Muscle of back (tissue), 13 donors: ENCODE measurements around the gene PRXL2B. TPM values are rescaled to one million over a fixed set of nuclear protein-coding genes. Genes with fewer than 3 reads are reported as not detected.
A peak's percentile ranks its signal among the peaks of the same experiment; 100 is the strongest.

ENCODE experiments used
- DNase-seq, 3 donors: peaks; one replicate each; pipeline versions ENCODE4 v3.0.0 to v3.0.0-alpha.2; 2013
- long read RNA-seq, 9 donors: transcript quantifications; one replicate each; lab custom pipeline, GENCODE V29; 2026
- polyA plus RNA-seq, 10 donors: library from polyadenylated mRNA; unstranded; fragments of 120-200 nt; gene quantifications; one replicate each; pipeline ENCODE4 v1.2.1, GENCODE V29; 2013; ENCODE audit not compliant: insufficient read length in 10 of 10

Gene PRXL2B, protein sequence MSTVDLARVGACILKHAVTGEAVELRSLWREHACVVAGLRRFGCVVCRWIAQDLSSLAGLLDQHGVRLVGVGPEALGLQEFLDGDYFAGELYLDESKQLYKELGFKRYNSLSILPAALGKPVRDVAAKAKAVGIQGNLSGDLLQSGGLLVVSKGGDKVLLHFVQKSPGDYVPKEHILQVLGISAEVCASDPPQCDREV
- polyA plus RNA-seq: 10 to 100 TPM; 16.6 to 26.6 (median 20.9) TPM
- long read RNA-seq, donor 1, partial matches to known transcripts: 0 of 3 reads
- long read RNA-seq, donor 1, other reads (novel, unspliced or antisense): 0 of 3 reads
- long read RNA-seq, donor 2, partial matches to known transcripts: 0 of 3 reads
- long read RNA-seq, donor 2, other reads (novel, unspliced or antisense): 0 of 3 reads
- long read RNA-seq, donor 3: 0 reads
- long read RNA-seq, donor 4, partial matches to known transcripts: 0 of 4 reads
- long read RNA-seq, donor 4, other reads (novel, unspliced or antisense): 0 of 4 reads
- long read RNA-seq, donor 5, partial matches to known transcripts: 0 of 5 reads
- long read RNA-seq, donor 5, other reads (novel, unspliced or antisense): 0 of 5 reads
- long read RNA-seq, donor 6, partial matches to known transcripts: 0 of 3 reads
- long read RNA-seq, donor 6, other reads (novel, unspliced or antisense): 0 of 3 reads
- long read RNA-seq, donor 7, partial matches to known transcripts: 0 of 4 reads
- long read RNA-seq, donor 7, other reads (novel, unspliced or antisense): 0 of 4 reads
- long read RNA-seq, donor 8, partial matches to known transcripts: 0 of 1 reads
- long read RNA-seq, donor 8, other reads (novel, unspliced or antisense): 0 of 1 reads
- long read RNA-seq, donor 9, partial matches to known transcripts: 0 of 1 reads
- long read RNA-seq, donor 9, other reads (novel, unspliced or antisense): 0 of 1 reads

DNA sequence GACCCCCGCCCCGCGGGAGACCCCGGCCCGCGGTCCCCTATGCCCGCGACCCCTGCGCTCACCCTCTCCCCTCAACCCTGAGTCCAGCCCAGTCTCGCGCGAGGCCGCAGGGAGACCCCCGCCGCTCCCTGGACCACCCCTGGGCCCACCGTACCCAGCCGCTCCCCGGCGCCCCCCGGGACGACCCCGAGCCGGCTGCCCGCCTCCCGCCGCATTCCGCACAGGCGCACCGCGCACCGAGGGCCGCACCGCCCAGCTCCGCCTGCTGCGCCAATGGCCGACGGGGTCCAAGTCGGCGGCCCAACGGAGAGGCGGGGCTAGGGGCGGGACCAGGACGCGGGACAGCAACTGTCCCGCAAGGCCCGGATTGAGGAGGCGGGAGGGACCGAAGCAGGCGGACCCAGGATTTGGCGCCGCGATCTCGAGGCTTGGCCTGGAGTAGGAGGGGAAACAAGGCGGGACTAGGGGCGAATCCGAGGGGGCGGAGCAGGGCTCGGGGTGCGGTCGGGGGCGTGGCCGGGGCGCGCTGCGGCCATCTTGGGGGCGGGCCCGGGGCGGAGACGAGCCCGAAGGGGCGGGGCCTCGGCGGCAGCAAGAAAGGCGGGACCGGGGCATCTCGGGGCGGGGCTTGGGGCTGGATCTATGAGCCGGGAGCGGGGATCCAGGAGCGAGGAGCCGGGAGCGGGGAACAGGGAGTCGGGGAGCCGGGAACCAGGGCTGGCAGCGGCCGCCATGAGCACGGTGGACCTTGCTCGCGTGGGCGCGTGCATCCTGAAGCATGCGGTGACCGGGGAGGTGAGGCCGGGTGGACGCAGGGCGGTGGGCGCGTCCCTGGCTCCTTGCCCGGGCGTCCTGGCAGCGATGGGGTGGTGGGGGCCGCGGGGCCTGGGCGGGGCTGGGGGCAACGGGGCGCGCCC, at the start of gene PRXL2B:
TSS of gene PRXL2B (plus strand) at position 624 of the 917 bp plus-strand sequence. CDS start at position 733, 109 bp downstream.
- DNase-seq: peak; percentile 99 to 100 (median 99)

DNA sequence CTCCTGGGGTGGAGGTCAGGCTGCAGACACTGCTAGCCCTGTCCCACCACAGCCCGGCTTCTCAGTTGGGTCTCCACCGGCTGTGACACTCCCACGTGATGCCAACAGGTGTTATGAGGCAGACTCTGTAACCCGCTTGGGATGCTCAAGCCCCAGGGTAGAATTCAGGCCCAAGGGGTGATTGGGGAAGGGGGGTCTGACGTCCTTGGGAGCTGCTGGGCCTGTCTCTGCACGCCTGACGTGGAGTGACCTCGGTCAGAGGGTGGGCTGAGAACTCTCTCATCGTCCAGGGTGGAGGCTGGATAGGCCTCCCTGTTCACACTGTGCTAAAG, 48.8 kb upstream of the PRXL2B start:
- no peak for DNase-seq

DNA sequence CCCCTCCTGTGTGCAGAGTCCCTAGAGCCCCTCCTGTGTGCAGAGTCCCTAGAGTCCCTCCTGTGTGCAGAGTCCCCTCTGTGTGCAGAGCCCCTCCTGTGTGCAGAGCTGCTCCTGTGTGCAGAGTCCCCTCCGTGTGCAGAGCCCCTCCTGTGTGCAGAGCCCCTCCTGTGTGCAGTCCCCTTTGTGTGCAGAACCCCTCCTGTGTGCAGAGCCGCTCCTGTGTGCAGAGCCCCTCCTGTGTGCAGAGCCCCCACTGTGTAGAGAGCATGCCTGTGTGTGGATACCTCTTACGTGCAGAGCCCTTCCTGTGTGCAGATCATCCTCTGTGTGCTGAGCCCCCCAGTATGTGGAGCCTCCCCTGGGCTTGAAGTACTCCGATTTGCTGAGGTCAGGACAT, 48.2 kb upstream of the PRXL2B start:
- no peak for DNase-seq

DNA sequence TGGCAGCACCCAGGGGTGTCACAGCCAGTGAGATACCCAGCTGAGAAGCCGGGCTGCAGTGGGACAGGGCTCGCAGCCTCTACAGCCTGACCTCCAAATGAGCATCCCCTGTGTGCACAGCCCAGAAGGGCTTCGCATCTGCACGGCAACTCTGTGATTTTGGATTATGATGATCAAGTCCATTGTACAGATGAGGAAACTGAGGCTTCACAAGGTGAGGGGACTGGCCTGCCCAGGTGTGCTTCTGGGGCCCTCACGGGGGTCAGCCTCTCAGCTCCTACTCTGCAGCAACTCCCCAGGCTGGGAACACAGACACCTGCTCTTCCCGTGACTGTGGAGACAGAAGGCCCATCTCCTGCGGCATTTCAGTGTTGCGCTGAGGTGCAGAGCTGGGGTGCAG, 47.7 kb upstream of the PRXL2B start:
- DNase-seq: no peak

DNA sequence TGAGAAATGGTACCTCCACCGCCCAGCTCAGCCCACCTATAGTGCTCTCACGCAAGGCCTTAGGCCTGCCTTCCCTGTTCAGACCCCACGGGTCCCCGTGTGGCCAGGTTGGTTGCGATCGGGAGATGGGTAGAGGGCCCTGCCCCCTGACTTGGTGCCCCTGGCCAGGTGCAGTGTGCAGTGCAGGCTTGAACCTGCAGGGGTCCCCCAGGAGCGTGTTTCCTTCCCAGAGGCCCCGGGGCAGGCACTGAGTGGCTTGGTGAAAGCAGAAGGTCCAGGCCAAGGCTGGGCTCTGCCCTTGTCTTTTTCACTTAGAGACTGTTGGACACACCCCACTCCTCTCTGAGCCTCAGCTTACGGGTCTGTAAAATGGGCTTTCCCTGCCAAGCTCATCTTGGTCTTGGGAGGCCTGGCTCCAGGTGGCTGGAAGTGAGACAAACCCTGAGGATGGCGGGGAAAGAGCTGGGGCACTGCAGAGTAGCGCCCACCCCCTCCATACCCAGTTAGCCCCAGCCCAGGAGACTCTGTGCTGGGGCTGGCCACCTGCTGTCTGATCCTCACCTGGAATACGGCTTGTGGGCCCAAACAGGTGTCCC, 47.2 kb upstream of the PRXL2B start:
- no peak for DNase-seq

DNA sequence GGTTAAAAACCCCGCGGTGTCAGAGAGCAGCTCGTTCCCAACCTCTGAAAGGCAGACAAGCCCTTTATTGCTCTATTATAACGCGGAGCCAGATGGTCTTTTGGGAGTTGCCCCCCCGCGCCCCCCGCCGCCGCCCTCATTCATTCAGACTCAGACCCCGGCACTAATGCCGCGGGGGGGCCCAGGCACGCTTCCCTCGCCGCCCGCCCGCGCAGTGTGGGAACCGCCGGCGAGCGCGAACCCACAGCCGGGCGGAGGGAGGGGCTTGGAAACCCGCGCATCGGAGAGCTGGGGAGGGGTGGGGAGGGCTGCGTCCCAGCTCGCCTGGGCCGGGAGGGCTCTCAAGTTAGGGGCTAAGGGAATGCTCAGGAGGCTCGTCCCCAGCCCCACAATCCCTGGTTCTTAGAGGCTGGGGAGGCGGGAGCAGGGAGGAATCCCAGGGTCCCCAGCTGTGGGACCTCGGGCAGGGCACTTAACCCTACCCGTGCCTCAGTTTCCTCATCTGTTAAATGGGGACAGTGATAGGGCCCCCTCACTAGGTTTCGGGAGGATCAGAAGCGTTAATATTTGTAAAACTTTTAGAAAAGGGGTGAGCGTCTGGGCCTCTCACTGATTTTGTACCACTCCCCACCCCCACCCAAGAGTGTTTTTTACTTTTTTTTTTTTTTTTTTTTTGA, 45.6 kb upstream of the PRXL2B start:
- DNase-seq: no peak

DNA sequence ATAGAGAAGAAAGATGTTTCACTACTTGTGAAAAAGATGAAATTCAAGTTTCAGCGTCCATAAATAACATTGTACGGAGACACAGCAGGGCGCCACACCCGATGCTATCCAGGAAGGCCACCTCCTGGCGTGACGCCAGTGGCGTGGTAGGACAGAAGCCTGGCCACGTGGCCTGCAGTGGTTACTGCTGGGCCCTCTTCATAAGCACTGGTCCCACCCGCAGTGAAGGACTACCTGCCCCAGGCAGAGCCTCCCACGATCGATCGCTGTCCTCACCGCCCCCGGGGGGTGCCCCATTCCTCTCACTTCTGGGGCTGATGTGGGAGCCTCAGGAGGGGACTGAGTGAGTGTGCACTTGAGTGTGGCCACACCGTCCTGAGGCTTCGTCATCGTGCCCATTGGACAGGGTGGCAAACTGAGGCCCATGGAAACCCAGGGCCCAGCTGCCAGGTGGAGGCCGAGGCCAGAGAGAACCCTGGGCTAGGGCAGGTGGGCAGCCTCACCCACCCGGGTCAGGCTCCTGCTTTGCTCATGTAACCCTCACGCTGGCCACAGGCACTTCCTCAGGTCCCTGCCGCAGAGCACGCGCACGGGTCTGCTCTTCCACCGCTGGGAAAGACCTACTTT, 44.8 kb upstream of the PRXL2B start:
- no peak for DNase-seq

DNA sequence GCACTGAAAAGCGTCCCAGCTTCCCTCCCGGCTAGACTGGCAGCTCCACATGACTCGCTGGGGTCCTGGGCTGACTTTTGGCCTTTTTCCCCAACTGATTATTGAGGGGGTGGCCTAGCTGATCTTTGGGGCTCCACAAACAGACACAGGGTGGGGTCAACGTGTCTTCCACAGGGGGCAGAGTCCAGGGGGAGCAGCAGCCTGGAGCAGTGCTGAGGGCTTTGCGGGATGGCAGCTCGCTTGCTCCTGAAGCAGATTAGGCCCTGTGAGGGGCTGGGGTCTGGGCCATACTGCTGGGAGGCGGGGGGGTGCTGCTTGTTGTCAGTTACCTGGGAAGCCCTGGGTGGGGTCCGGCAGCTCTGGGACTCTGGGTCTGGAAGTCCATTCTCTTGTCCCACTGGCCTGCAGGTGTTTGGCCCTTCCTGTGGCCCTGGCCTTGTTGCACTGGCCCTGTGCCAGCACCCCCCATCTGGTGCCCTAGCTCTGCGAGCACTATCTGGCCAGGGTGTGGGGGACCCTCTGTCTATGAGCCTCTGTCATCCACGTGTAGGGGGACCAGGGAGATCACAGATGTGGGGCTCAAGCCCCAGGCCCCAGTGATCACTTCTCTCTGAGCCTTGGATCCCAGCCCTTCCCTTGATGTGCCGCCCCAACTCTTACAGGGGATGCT, 44.2 kb upstream of the PRXL2B start:
- no peak for DNase-seq

DNA sequence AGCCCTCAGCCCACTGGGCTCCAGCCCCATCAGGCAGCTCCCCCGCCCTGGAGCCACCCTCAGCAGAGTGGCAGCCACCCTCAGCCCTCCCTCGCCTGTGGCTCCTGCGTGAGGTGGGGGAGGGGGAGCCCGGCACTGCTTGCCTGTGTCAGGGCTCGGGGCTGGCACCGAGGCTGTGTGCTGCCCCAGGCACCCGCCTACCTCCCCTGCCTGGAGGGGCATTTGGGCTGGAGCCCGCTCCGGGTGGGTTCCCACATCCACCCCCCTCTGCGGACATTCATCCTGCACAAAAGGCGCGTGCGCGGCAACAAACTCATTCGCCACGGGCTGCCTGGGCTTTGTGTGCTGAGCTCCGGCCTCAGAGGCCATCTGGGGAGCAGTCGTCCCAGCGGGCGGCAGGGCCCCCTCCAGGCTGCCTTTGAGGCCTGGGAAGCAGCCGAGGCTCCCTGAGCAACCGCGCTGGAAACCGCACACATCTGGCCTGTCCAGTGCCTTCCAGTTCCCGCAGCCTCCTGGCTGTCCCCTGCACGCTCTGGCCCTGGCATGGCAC, 43.0 kb upstream of the PRXL2B start:
- DNase-seq: no peak

DNA sequence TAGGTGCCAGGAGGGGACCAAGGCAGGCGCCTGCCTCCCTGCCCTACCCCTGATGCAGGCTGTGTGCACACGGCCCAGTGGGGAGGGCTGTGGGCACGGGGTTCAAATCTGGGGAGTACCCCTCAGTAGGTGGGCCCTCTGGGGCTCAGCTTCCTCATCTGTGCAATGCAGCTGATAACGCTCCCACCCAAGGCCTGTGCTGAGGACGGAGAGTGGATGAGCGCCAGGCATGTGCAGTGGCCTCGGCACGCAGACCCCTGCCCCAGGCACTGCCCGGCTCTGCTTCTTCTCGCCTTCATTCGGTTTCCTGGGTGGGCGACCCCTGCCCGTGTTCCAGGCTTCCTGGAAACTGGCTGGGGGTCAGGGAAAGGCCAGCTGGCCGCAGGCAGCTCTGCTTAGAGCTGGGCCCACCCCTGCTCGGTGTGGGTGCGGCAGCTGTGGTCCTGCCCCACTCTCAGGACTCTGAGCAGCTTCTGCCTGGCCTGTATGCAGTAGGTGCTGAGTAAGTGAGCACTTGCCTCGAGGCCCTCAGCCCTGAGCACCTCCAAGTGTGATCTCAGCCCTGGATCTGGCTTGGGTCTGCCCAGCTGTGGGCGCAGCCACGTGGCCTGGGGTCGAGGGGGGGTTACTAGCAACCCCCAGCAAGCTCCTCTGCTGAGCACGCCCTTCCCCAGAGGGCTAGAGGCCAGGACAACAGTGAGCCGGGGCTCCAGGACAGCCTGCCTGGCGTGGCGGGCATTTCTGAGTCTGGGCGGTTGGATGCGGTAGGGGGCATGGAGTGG, 42.3 kb upstream of the PRXL2B start:
- DNase-seq: peak in 1 of 3 donors; percentile 83

DNA sequence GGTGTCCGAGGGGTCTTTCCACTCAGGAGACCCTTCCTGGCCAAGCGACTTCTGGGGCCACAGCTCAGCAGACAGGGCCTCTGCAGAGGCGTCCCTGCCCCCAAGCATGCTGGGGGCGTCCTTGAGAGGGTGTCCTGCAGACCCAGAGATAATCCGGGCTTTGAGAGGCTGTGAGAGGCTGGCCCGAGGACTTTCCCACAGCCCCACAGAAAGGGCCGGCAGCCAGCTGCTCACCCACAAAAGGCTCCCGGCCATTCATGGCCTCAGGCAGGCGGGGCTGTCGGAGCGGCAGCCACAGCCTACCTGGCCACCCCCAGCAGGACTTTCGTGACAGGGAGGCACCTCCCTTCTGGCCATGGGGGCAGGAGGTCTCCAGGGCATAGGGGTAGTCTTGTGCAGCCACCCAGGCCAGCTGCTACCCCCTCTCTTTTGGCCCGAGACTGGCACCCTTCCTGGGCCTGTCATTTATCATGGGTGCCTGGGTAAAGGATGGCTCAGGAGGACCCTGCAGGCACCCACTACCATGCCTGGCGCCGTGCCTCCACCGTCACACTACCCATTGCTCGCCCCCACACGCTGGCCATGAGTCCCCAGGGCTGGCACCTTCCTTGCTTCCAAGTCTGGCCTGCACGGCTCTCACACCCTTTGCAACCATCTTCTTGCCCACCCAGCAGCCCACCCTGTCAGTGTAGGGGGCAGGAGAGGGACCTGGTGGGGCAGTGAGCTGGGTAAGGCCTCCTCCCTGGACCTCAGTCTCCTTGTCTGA, 41.5 kb upstream of the PRXL2B start:
- DNase-seq: no peak

DNA sequence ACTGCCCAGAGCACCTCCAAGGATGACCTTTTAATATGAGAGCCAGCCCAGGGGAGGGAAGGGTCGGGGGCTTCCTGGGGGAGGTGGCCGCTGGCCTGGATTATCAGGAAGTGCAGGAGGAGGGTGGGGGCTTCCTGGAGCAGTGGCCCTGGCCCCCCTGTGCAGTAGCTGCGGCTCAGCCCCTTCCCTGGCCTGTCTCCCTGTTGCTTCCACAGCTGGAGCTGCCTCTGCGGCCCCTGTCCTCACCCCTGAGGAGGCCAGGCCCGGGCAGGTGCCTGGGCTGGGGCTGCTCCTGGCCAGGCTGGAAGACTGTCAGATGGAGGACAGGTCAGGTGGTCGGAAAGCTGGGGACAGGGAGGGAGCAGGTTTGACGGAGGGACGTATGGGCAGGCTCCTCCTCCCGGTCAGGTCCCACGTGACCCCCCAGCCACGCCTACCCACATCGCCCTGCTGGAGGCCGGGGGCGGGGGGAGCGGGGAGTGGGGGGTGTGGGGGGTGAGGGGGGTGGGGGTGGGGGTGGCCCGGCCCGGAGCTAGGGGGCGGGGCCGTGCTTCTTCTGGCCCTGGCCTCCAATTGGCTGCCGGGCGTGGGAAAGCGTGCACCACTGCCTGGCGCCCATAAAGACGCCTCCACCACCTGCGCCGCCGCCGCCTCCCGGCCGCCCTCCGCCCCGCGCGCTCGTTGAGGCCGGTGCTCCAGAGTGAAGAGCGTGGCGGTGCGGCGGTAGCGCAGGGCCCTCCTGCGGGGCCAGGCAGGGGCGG, 40.6 kb upstream of the PRXL2B start:
- peak in 2 of 3 donors; percentile 57 to 84 for DNase-seq

DNA sequence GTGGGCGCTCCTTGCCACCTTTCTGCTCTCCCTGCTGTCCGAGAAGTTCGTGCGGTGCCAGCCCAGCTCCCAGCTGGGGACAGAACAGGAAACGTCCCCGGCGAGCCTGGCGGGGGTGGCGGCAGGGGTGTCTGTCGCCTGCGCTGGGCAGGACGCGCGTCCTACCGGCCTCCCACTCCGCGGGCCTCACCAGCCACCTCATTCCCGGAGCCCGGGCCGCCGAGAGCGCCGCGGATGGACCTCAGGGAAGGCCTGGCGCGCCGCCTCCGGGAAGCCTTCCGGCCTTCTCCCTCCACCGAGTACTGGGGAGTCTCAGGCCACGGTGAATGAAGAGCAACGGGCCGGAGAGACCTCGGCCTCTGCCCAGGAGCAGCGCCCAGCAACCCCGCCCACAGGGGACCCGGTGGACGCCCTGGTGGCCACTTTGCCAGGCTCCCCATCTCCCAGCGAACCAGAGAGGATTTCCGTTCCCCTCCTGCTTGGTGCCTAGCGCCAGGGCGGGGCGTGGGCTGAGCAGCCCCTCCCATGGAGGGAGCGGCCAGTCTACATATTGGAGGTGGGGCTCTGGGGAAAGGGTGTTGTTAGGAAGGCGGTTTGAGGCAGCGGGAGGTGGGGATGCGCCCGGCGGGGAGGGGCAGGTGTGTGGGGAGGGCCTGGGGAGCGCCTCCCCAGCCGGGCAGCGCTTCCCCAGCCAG, 39.9 kb upstream of the PRXL2B start:
- DNase-seq: peak in 2 of 3 donors; percentile 66 to 89

DNA sequence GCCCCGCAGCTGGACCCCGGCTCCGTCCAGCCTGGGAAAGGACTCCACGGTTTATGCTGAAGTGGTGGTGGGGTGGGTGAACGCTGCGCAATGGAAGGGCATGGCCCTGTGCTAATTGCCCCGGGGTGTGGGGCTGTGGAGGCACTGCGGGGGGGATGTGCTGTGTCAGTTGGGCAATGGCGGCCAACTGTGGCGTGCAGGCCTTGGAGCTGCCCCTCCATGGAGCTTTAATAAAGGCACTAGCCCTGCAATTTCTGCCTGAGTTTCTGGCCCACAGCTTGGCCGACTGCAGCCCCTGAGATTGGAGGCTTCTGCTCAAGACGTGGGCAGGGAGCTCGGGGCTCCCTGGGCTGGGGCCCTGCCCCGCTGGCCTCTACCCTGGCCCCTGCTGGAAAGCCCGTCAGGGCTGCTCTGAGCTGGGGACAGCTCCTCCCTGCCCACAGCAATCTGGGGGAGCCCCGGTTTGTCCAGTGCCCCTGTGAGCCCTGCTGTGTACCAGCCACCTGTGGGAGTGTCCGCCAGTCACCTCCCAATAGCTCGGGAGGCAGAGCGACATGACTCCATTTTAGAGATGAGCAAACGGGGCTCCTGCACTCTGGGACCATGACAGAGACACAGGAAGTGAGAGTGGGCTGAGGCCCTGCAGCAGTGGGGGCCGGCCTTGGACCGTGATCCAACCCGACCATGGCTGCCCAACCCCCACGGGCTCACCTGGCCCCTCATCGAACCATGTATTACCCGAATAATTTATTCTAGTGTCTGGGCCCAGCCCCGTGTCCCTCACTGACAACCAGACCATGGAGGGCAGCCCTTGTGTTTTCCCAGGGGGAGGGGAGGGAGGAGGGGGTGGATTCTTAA, 39.1 kb upstream of the PRXL2B start:
- DNase-seq: no peak

DNA sequence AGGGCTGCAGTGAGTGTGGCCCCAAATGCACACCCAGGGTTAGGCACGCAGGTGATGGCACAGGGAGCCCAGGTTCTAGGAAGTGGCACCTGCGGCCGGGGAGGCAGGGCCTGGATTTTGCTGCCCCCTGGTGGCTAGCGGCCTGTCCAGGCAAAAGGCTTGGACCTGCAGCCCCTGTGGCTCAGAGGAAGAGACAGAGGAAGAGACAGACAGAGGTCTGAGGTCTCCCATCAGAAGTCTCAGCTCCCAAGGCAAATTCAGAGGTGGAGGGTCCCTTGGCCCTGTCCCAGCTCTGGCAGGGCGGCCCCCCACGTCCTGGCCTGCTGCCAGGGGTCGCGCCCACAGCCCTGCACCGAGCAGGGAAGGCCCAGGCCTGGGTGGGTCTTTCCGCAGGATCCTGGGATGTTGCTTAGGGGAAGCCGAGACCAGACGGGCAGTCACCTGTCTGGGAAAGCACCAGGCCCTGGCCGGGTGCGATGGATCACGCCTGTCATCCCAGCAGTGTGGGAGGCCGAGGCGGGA, 38.4 kb upstream of the PRXL2B start:
- DNase-seq: peak; percentile 59 to 89 (median 79)
